IMR-90 (cell line): ENCODE data around the gene FLVCR1. TPM values are rescaled to one million over a fixed set of nuclear protein-coding genes. Genes with fewer than 3 reads are reported as not detected.
"Not testable (repeated sequence)": the region's sequence is repeated elsewhere in the genome, so short reads cannot be mapped to it uniquely, and the experiment has no call there.

Source experiments
- ATAC-seq: fragments of 200-7000 bp; cut with Tn5 transposase; 2 replicates; pipeline ENCODE4 v1.9.1; 2020; ENCODE audit warnings: low read depth, mild to moderate bottlenecking, moderate library complexity
- BruUV-seq: library from RNA; stranded (reverse); fragments of 400-500 nt; replicated peaks from 2 replicates; lab custom pipeline; 2021; lab: Mats Ljungman, UMichigan
- CTCF ChIA-PET: fragments of 300-600 bp; formaldehyde crosslinking; extraction: SDS; loops from one replicate; lab custom pipeline; 2021; ENCODE audit warnings: antibody characterized with exemption; lab: Yijun Ruan, JAX
- POLR2A ChIA-PET: fragments of 300-600 bp; sonication (Branson Sonifier 250); formaldehyde crosslinking; loops from one replicate; lab custom pipeline; 2022; ENCODE audit warnings: antibody characterized with exemption; ENCODE audit not compliant: unreplicated experiment; lab: Charles Lee
- DNase-seq: peaks from one replicate; pipeline ENCODE4 v3.0.0; 2013
- H2AFZ ChIP-seq: replicated peaks from 2 replicates; pipeline ENCODE3; 2013; ENCODE audit warnings: low read length, mild to moderate bottlenecking; ENCODE audit not compliant: poor library complexity
- H2AK5ac ChIP-seq: 2 replicates; pipeline ENCODE4 v1.6.1; 2013; ENCODE audit warnings: low read depth, low read length, inconsistent platforms
- H2AK9ac ChIP-seq: replicated peaks from 2 replicates; pipeline ENCODE3; 2013; ENCODE audit warnings: mild to moderate bottlenecking, low read depth, low read length, moderate library complexity; ENCODE audit not compliant: poor library complexity
- H2BK120ac ChIP-seq: 2 replicates; pipeline ENCODE4 v1.6.1; 2013; ENCODE audit warnings: low read depth, low read length, inconsistent platforms
- H2BK15ac ChIP-seq: 3 replicates; pipeline ENCODE4 v1.6.1; 2013; ENCODE audit warnings: low read depth, low read length, inconsistent platforms
- H2BK20ac ChIP-seq: 2 replicates; pipeline ENCODE4 v1.6.1; 2013; ENCODE audit warnings: low read depth, mild to moderate bottlenecking, inconsistent platforms, low read length, moderate library complexity
- H2BK5ac ChIP-seq: 2 replicates; pipeline ENCODE4 v1.6.1; 2013; ENCODE audit warnings: mild to moderate bottlenecking, low read depth, low read length, inconsistent platforms; ENCODE audit not compliant: poor library complexity, severe bottlenecking
- H3K14ac ChIP-seq: replicated peaks from 2 replicates; pipeline ENCODE4 v1.6.1; 2013; ENCODE audit warnings: low read depth, low read length, inconsistent platforms
- H3K18ac ChIP-seq: 2 replicates; pipeline ENCODE4 v1.6.1; 2013; ENCODE audit warnings: low read depth, low read length, control low read depth
- H3K23ac ChIP-seq: 2 replicates; pipeline ENCODE4 v1.6.1; 2013; ENCODE audit warnings: low read depth, low read length, inconsistent platforms
- H3K27ac ChIP-seq: 2 replicates; pipeline ENCODE4 v1.5.1; 2013; ENCODE audit warnings: mild to moderate bottlenecking, control low read depth, low read length; ENCODE audit not compliant: insufficient read depth
- H3K27me3 ChIP-seq: 2 replicates; pipeline ENCODE4 v1.6.1; 2013; ENCODE audit warnings: low read length; ENCODE audit not compliant: control insufficient read depth, insufficient read depth
- H3K36me3 ChIP-seq: 2 replicates; pipeline ENCODE4 v1.6.1; 2013; ENCODE audit warnings: low read length, mixed read lengths; ENCODE audit not compliant: control insufficient read depth, insufficient read depth
- H3K4ac ChIP-seq: 2 replicates; pipeline ENCODE4 v1.6.1; 2013; ENCODE audit warnings: low read depth, low read length, inconsistent platforms
- H3K4me1 ChIP-seq: 2 replicates; pipeline ENCODE4 v1.6.1; 2013; ENCODE audit warnings: low read length, mixed read lengths; ENCODE audit not compliant: control insufficient read depth, insufficient read depth
- H3K4me2 ChIP-seq: 2 replicates; pipeline ENCODE4 v1.6.1; 2013; ENCODE audit warnings: low read depth, mild to moderate bottlenecking, control low read depth, low read length, moderate library complexity
- H3K4me3 ChIP-seq: 2 replicates; pipeline ENCODE4 v1.5.1; 2013; ENCODE audit warnings: low read depth, mild to moderate bottlenecking, control low read depth, low read length, moderate library complexity; ENCODE audit not compliant: insufficient read depth
- H3K56ac ChIP-seq: 2 replicates; pipeline ENCODE4 v1.6.1; 2013; ENCODE audit warnings: low read length, inconsistent platforms; ENCODE audit not compliant: insufficient read depth; ENCODE audit errors: extremely low read depth
- H3K79me1 ChIP-seq, 2 experiments: 2 replicates each; pipeline ENCODE4 v1.6.1; 2013; ENCODE audit warnings: low read length in 2 of 2, inconsistent platforms in 1 of 2, low read depth in 1 of 2
- H3K9ac ChIP-seq: 2 replicates; pipeline ENCODE4 v1.6.1; 2013; ENCODE audit warnings: low read depth, low read length, control low read depth
- H3K9me1 ChIP-seq: 2 replicates; pipeline ENCODE4 v1.6.1; 2013; ENCODE audit warnings: low read length, inconsistent platforms; ENCODE audit not compliant: insufficient read depth
- H3K9me3 ChIP-seq: 2 replicates; pipeline ENCODE4 v1.6.1; 2013; ENCODE audit warnings: low read length; ENCODE audit not compliant: control insufficient read depth, insufficient read depth
- H4K20me1 ChIP-seq: 2 replicates; pipeline ENCODE4 v1.6.1; 2013; ENCODE audit warnings: low read length, inconsistent platforms; ENCODE audit not compliant: insufficient read depth
- H4K5ac ChIP-seq: 2 replicates; pipeline ENCODE4 v1.6.1; 2013; ENCODE audit warnings: mild to moderate bottlenecking, low read depth, low read length, control low read depth
- H4K8ac ChIP-seq, 2 experiments: 2 replicates each; pipeline ENCODE4 v1.6.1; 2013; ENCODE audit warnings: low read depth in 2 of 2, low read length in 2 of 2, control low read depth in 1 of 2, inconsistent platforms in 1 of 2
- H4K91ac ChIP-seq: 2 replicates; pipeline ENCODE4 v1.6.1; 2013; ENCODE audit warnings: low read depth, low read length, inconsistent platforms; ENCODE audit not compliant: insufficient read depth
- CEBPB ChIP-seq: IDR thresholded peaks from 2 replicates; pipeline ENCODE4 v1.6.1; 2012; ENCODE audit warnings: low read depth, low read length, improper control_type of control experiment
- ELK1 ChIP-seq: fragments of 150-350 bp; IDR thresholded peaks from 2 replicates; pipeline ENCODE4 v1.6.1; 2016; ENCODE audit warnings: low read depth, mild to moderate bottlenecking, low read length, moderate library complexity, borderline replicate concordance
- MAFK ChIP-seq: IDR thresholded peaks from 2 replicates; pipeline ENCODE4 v1.6.1; 2012; ENCODE audit warnings: low read depth, low read length, improper control_type of control experiment
- RCOR1 ChIP-seq: IDR thresholded peaks from 2 replicates; pipeline ENCODE4 v1.6.1; 2012; ENCODE audit warnings: mild to moderate bottlenecking, low read length, improper control_type of control experiment; ENCODE audit not compliant: insufficient replicate concordance
- WGBS, 2 experiments: methylation state at CpG; one replicate each; pipeline versions ENCODE4 v1.1.5 to v1.1.7; 2013; ENCODE audit warnings: missing lambda C conversion rate in 2 of 2; ENCODE audit not compliant: insufficient read length in 1 of 2; ENCODE audit errors: extremely low coverage in 2 of 2; 5-methylcytosine and 5-hydroxymethylcytosine counted together
- dilution Hi-C: fragments of 300-500 bp; cut with HindIII; formaldehyde crosslinking; loops from one replicate; pipeline ENCODE4 v1.14.3; 2018; ENCODE audit warnings: low sequenced_read_pairs; ENCODE audit not compliant: unreplicated experiment
- in situ Hi-C: fragments of 300-500 bp; cut with MboI; formaldehyde crosslinking; loops from 3 replicates; pipeline ENCODE4 v1.14.3; 2019; ENCODE audit warnings: low sequenced_read_pairs, inconsistent platforms, mixed read lengths
- intact Hi-C: fragments of 100-400 bp; cut with micrococcal nuclease; formaldehyde crosslinking; loops from 2 replicates; pipeline ENCODE4 v1.10.0; 2022
- polyA plus RNA-seq, 3 experiments: library from polyadenylated mRNA; depleted of rRNA; stranded (reverse); fragments of >200 nt; gene quantifications; 2 replicates each; pipeline ENCODE4 v1.2.3, GENCODE V29; 2012; ENCODE audit warnings: low replicate concordance in 1 of 3
- total RNA-seq: library from RNA; depleted of rRNA; stranded (reverse); fragments of >200 nt; gene quantifications from 2 replicates; pipeline ENCODE4 v1.2.3, GENCODE V29; 2012

FLVCR1 gene
- total and polyA plus RNA-seq, 2 of the 4 experiments (the other 2 are of a cell fraction) = 2.4 to 3.9 TPM

- TF ChIP-seq RCOR1 (no peak), MAFK (no peak), CEBPB (0 out of 2 replicates have a peak, but pooled peaks have one; percentile 8), ELK1 (no peak)
- H4K5ac ChIP-seq = no peak overlapping the region
- peaks cover 5% of the 10 kb centered on the region for H3K27me3 ChIP-seq
- no CpG with 5 or more reads among the region's 1 CpG for WGBS, 2 experiments
- H2BK5ac ChIP-seq = no peak overlapping the region
- no peak overlapping the region for H3K9ac ChIP-seq
- no TSS peak for BruUV-seq
- in situ Hi-C loops (no loop called here), intact Hi-C loops (no loop called here), dilution Hi-C loops (no loop called here)
- H3K27ac ChIP-seq = no peak overlapping the region
- H2AFZ ChIP-seq = no peak overlapping the region
- no peak overlapping the region for H2AK9ac ChIP-seq
- H3K23ac ChIP-seq = no peak overlapping the region
- no peak overlapping the region for H4K8ac ChIP-seq
- CTCF ChIA-PET = no interaction called here
- H2BK15ac ChIP-seq = no peak overlapping the region
- no peak overlapping the region for H3K14ac ChIP-seq
- H3K18ac ChIP-seq = no peak overlapping the region
- ATAC-seq (no peak), DNase-seq (no peak)
- POLR2A ChIA-PET = no interaction called here
- no peaks in the 10 kb centered on the region for H4K20me1 ChIP-seq
- H3K4ac ChIP-seq = no peak overlapping the region
- no peak overlapping the region for H4K91ac ChIP-seq
- peaks cover 10% of the 10 kb centered on the region for H3K9me3 ChIP-seq
- H2BK120ac ChIP-seq = no peak overlapping the region
- H3K79me1 ChIP-seq = no peaks in the 10 kb centered on the region
- H3K36me3 ChIP-seq = peaks cover 6% of the 10 kb centered on the region
- no peak overlapping the region for H2AK5ac ChIP-seq
- H3K9me1 ChIP-seq = no peaks in the 10 kb centered on the region
- H2BK20ac ChIP-seq = no peak overlapping the region
- H3K4me1 ChIP-seq = no peaks in the 10 kb centered on the region
- no peak overlapping the region for H3K56ac ChIP-seq
- no peak overlapping the region for H3K4me3 ChIP-seq
- no peak overlapping the region for H3K4me2 ChIP-seq
Measured at GRCh38 chr1:212903664-212904063, 45.6 kb downstream of the FLVCR1 start.

- H3K9ac ChIP-seq, dilution Hi-C loops, POLR2A ChIA-PET, H3K56ac ChIP-seq, H3K4ac ChIP-seq, H2AFZ ChIP-seq, H2BK20ac ChIP-seq, H2BK120ac ChIP-seq, H2BK5ac ChIP-seq, H3K9me1 ChIP-seq, H2AK9ac ChIP-seq, H3K36me3 ChIP-seq, ATAC-seq, H4K5ac ChIP-seq, H3K4me1 ChIP-seq, H2BK15ac ChIP-seq, H4K8ac ChIP-seq, H3K27ac ChIP-seq, H3K4me2 ChIP-seq, H3K14ac ChIP-seq, intact Hi-C loops, in situ Hi-C loops, DNase-seq, H4K91ac ChIP-seq, H3K9me3 ChIP-seq, H3K18ac ChIP-seq, H3K4me3 ChIP-seq, H2AK5ac ChIP-seq, H3K23ac ChIP-seq, H4K20me1 ChIP-seq, H3K79me1 ChIP-seq, BruUV-seq, CTCF ChIA-PET, H3K27me3 ChIP-seq: not testable (repeated sequence)
- WGBS, 2 experiments = 64% methylated on average over 4 of the region's 12 CpGs; no CpG with 5 or more reads in 1 of the 2 experiments
Measured at GRCh38 chr1:212908071-212908470, 50.0 kb downstream of the FLVCR1 start.
